ENCODE measurements around the gene NDEL1. TPM values are rescaled to one million over a fixed set of nuclear protein-coding genes. Genes with fewer than 3 reads are reported as not detected.

Gene NDEL1
- total and polyA plus RNA-seq, 9 of the 15 experiments (the other 6 are each of a cell fraction or from before 2014, with no cell fraction given) = 0.86 to 30.5 (median 22.7) TPM

GRCh38 chr17:8420041-8420934 is 15.4 kb upstream of the NDEL1 start (continued):
- no peak for TF ChIP-seq HNRNPUL1 (IDR thresholded peaks at IDR 0.05; ENCODE audit: low read length)
- no peak for TF ChIP-seq NFATC3 (IDR thresholded peaks at IDR 0.05)
- TF ChIP-seq SRSF7 (optimal IDR thresholded peaks at IDR 0.05; ENCODE audit: low read depth, low read length) = no peak
- no peak for TF ChIP-seq ARID3B (CRISPR knock-in tag; IDR thresholded peaks at IDR 0.05; ENCODE audit: borderline replicate concordance)
- TF ChIP-seq HNRNPH1 (optimal IDR thresholded peaks at IDR 0.05; ENCODE audit: low read depth, low read length) = no peak
- no peak for TF ChIP-seq RERE (CRISPR knock-in tag; IDR thresholded peaks at IDR 0.05; ENCODE audit: borderline replicate concordance)
- TF ChIP-seq AFF1 (IDR thresholded peaks at IDR 0.05; ENCODE audit: low read depth in 1 of 2, partially characterized antibody in 2 of 2) = peak; percentile 13 to 48
- peak; percentile 93 for TF ChIP-seq TAL1 (IDR thresholded peaks at IDR 0.05)
- TF ChIP-seq DLX4 (CRISPR knock-in tag; IDR thresholded peaks at IDR 0.05) = no peak
- no peak for TF ChIP-seq KLF6 (CRISPR knock-in tag; IDR thresholded peaks at IDR 0.05; ENCODE audit: borderline replicate concordance)
- peak; percentile 32; the same call in 1 of the 2 replicates for TF ChIP-seq MAFF (IDR thresholded peaks at IDR 0.05; ENCODE audit: low read length)
- no peak for TF ChIP-seq BMI1 (IDR thresholded peaks at IDR 0.05; ENCODE audit: low read length)
- TF ChIP-seq BCOR (IDR thresholded peaks at IDR 0.05) = peak; percentile 85; the same call in 1 of the 2 replicates
- TF ChIP-seq ZNF184 (CRISPR knock-in tag; IDR thresholded peaks at IDR 0.05) = no peak
- peak; percentile 80 for TF ChIP-seq KLF16 (IDR thresholded peaks at IDR 0.05)
- TF ChIP-seq STAG1 (CRISPR knock-in tag; IDR thresholded peaks at IDR 0.05; ENCODE audit: borderline replicate concordance) = no peak
- TF ChIP-seq NR2F6 (CRISPR knock-in tag; IDR thresholded peaks at IDR 0.05) = no peak

All from K562 (cell line).